ENCODE data around the gene EFR3B.
A peak's percentile ranks its signal among the peaks of the same experiment; 100 is the strongest.

Gene EFR3B

GRCh38 chr2:25035537-25036220 is 6.2 kb upstream of the EFR3B start:
- no peak for DNase-seq

GRCh38 chr2:25036221-25036559 is 5.7 kb upstream of the EFR3B start:
- DNase-seq = no peak

- DNase-seq = no peak
Measured at GRCh38 chr2:25039126-25039525, 2.8 kb upstream of the EFR3B start.

- DNase-seq = peak; percentile 73 to 84
Measured at GRCh38 chr2:25041307-25041927, 459 bp upstream of the EFR3B start.

- peak in 1 of 2 experiments; percentile 16 for DNase-seq
Measured at GRCh38 chr2:25042321-25043240, 705 bp downstream of the EFR3B start.

- no peak for DNase-seq
Measured at GRCh38 chr2:25043241-25043867, 1.5 kb downstream of the EFR3B start.

GRCh38 chr2:25044011-25044410 is 2.1 kb downstream of the EFR3B start:
- DNase-seq = no peak

- DNase-seq = no peak
Measured at GRCh38 chr2:25044990-25045389, 3.1 kb downstream of the EFR3B start.

- no peak for DNase-seq
Measured at GRCh38 chr2:25049422-25049821, 7.5 kb downstream of the EFR3B start.

GRCh38 chr2:25050128-25050527 is 8.3 kb downstream of the EFR3B start:
- DNase-seq = no peak

- DNase-seq = no peak
Measured at GRCh38 chr2:25053041-25053440, 11.2 kb downstream of the EFR3B start.

- no peak for DNase-seq
Measured at GRCh38 chr2:25054720-25055119, 12.8 kb downstream of the EFR3B start.

- no peak for DNase-seq
Measured at GRCh38 chr2:25055376-25055920, 13.6 kb downstream of the EFR3B start.

- no peak for DNase-seq
Measured at GRCh38 chr2:25056098-25056821, 14.4 kb downstream of the EFR3B start.

GRCh38 chr2:25062511-25062917 is 20.6 kb downstream of the EFR3B start:
- no peak for DNase-seq

GRCh38 chr2:25063876-25064660 is 22.2 kb downstream of the EFR3B start:
- no peak for DNase-seq

GRCh38 chr2:25065768-25066167 is 23.9 kb downstream of the EFR3B start:
- no peak for DNase-seq

- DNase-seq = no peak
Measured at GRCh38 chr2:25066455-25066854, 24.6 kb downstream of the EFR3B start.

- DNase-seq = no peak
Measured at GRCh38 chr2:25068217-25068616, 26.3 kb downstream of the EFR3B start.

- no peak for DNase-seq
Measured at GRCh38 chr2:25071966-25072365, 30.1 kb downstream of the EFR3B start.

- DNase-seq = no peak
Measured at GRCh38 chr2:25072606-25073005, 30.7 kb downstream of the EFR3B start.

- no peak for DNase-seq
Measured at GRCh38 chr2:25073025-25073424, 31.1 kb downstream of the EFR3B start.

Measured in SHP77 (cell line).